B cell (primary cell): ENCODE data around the gene RPS28.
"Not testable (repeated sequence)": the region's sequence is repeated elsewhere in the genome, so short reads cannot be mapped to it uniquely, and the experiment has no call there.

Experiments used
- CTCF ChIP-seq: fragments of 200-600 bp; IDR thresholded peaks from one replicate; pipeline ENCODE4 v1.8.0; 2022; ENCODE audit warnings: antibody characterized with exemption, mild to moderate bottlenecking
- EZH2 ChIP-seq: IDR thresholded peaks from 2 replicates; pipeline ENCODE4 v1.6.1; 2012; ENCODE audit warnings: borderline replicate concordance, low read depth, mild to moderate bottlenecking, moderate library complexity, low read length; ENCODE audit not compliant: insufficient read depth, poor library complexity, severe bottlenecking

GRCh38 chr19:8276508-8276907, 44.8 kb upstream of the RPS28 start:
- not testable (repeated sequence) for TF ChIP-seq CTCF, EZH2
